CD4-positive, alpha-beta T cell treated with Interleukin-4 for 4 hours (primary cell): ENCODE results near the gene SLC22A12.

Experiments used
- DNase-seq: peaks from one replicate; pipeline ENCODE4 v3.0.0-alpha.2; 2020

SLC22A12 gene

DNA sequence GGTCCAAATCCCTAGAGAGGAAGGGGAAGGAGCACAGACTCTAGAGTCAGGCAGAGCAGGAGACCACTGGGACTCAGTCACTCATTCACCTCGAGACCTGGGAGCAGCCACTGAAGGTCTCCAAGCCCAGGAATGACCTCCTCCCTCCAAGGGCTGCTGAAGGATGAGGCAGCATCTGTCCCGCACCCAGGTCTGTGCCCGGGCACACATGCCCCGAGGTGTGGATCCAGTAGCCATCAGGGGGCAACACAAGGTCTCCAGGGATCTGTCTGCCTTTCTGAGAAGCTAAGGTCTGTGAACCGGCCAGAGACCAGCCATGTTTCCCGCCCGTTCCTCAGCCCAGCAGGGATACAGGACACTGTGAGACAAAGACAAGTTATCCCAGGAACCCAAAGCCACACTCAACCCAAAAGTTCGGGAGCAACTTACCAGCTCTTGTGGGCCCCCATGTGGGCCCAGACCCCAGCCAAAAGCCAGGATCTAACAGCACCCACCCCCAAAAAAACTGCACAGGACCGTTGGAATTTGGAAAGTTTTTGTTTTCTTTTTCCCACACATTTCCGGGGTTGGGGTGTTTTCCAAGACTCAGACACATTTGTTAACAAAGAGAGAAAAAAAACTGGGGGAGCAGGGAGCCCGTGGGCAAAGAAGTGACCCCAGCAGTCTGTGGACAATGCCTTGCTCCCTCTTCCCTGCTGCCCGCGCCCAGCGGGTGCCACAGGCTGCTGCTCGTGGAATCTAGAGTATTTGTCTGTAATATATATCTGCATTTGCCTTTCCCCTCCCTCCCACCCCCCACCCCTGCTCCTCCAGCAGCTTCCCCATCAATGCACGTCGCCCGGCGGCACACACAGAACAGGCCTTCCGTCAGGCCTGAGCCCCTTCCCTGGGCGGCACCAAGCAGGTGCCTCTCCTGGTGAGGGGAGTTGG, 14.9 kb downstream of the SLC22A12 start:
- no peak for DNase-seq

DNA sequence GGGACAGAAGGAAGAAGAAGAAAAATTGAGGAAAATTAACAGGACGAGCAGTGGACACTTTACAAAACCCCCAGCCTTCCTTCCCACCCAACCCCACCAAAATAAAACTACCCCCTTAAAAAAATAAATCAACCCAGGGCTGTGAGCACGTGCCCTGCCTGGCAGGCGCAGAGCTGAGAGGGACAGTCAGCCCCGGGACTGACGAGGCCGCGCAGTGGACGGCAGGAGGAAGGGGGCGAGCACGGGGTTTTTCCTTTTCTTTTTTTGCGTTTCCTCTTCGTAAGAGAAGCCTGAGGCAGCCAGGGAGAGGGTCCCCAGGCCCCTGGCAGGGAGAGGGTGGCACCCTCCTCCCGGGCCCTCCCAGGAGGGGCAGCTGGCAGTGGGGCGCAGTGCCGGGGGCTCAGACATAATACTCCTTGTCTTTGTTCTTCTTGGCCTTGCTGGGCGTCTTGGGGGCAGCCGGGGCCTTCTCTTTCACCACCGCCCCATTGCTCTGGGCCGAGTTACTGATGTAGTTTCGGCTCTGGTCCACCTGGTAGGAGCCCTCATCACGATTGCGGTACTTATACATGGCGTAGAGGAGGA, 15.9 kb downstream of the SLC22A12 start:
- no peak for DNase-seq

DNA sequence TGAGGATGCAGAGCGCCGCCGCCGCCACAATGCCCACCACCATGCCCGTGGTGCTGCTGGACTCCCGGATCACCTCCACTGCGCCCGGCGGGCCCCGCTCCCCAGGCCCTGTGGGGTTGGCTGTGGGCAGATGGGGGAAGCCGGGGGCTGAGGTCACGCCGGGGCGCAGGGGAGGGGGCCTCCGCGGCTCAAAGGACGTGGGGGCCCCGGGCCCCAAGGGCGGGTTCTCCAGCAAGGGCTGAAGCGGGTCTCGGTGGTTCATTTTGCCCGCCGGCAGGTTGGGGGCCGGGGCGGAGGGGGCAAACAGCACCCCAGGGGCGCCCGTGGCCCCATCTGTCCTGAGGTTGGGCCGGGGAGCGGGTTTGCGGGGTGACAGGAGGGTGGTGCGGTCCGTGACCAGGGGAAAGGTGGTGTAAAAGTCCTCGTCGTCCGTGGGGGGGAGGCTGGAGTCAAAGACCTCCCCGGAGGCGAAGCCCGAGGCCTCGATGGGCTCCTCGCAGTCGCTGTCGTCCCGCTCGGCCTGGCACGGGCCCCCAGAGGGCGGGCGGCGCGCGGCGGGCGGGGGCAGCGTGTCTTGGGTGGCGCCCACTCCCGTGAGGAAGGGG, 16.5 kb downstream of the SLC22A12 start:
- DNase-seq, result no peak

DNA sequence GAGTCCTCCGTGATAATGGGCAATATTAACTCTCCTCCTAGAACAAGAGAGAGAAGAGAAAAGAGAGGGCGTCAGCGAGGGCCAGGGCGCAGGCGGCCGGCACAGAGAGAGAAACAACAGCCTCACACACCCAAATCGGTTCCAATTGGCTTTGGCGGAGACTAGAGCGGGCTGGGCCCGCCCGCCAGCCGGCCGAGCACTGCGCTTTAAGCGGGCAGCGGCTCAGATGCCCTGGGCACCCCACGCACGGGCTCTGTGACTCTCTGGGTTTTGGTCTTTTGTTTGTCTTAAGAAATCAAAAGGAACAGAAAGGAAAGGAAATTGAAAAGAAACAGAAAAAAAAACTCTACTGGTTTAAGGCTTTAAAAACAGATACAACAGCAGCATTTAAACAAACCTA, 17.0 kb downstream of the SLC22A12 start:
- DNase-seq, result no peak

DNA sequence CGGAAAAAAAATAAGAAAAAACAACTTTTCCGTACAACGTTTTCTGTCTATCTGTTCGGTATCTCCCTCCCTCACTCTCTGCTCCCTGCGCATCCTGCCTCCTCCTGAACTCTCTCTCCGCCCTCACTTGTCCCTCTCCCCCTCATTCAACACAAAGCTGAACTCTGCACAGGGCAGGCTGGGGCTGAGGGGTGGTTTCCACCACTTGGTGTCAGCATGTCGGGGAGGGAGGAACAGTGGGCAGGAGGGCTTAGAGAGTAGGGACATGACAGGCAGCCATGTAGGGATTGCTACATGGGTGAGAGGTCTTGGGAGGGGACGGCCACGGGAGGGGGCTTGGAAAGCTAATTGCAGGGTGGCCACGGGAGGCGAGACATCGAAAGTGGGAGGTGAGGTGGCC, 17.6 kb downstream of the SLC22A12 start:
- no peak for DNase-seq

DNA sequence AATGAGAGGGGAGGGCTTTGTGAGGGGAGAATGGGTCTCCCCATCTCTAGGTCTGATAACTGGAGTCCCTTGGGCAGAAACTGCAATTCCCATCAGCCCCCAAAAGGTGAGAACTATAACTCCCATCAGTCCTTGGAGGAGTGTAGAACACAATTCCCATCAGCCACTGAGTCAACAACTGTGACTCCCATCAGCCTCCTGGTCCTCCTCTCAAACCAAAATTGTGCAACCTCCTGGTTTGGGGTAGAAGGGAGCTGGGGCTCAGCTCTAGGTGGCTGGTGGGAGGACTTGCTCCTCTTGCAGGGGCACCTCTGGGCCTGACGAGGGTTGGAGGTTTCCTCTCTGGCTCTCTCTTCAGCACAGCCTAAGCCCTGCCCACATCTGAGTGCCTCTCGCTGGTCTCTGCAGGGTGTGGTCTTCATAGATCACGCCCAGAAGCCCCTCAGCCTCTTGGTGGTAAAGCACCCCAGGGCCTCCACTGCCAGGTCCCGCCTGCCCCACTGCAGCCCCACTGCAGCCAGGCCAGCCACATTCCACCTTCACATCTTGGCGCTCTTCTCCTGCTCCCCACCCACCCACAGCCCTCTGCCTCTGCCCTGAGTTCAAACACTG, 18.5 kb downstream of the SLC22A12 start:
- no peak for DNase-seq

DNA sequence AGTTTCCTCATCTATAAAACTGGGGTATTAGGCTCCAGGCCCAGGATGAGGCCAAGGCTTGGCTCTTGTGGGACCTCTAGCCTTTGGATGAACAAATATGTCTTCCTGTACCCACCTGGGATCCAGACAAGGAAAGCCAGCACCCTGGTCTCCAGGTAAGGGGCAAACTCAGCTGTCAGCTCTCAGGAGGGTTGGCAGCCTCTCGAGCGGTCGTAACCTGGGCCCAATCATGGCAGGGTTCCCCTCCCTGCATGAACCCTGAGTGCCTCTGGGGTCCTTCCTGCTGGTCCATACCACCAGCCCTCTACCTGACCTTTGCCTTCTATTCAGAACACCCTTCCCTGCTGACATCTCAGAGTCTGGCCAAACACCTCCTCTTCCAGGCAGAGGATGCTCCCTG, 19.6 kb downstream of the SLC22A12 start:
- DNase-seq, result no peak

DNA sequence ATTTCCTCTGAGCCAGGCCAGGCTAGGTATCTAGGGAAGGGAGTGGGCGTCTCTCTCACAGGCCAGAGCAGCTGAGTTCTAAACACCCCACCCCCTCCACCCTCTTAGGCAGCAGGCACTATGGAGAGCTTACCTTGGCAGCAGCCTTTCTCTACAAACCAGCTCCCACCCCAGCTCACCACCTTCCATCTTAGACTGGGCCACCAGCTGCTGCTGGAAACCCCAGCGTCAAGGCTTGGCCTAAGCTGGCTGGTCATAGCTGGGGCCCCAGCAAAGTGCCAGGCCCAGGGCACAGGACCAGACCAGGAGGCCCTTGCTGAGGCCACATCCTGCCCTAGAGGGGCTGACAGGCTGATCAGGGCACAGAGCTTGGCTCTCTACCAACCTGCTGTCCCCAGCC, 20.2 kb downstream of the SLC22A12 start:
- DNase-seq, result no peak

DNA sequence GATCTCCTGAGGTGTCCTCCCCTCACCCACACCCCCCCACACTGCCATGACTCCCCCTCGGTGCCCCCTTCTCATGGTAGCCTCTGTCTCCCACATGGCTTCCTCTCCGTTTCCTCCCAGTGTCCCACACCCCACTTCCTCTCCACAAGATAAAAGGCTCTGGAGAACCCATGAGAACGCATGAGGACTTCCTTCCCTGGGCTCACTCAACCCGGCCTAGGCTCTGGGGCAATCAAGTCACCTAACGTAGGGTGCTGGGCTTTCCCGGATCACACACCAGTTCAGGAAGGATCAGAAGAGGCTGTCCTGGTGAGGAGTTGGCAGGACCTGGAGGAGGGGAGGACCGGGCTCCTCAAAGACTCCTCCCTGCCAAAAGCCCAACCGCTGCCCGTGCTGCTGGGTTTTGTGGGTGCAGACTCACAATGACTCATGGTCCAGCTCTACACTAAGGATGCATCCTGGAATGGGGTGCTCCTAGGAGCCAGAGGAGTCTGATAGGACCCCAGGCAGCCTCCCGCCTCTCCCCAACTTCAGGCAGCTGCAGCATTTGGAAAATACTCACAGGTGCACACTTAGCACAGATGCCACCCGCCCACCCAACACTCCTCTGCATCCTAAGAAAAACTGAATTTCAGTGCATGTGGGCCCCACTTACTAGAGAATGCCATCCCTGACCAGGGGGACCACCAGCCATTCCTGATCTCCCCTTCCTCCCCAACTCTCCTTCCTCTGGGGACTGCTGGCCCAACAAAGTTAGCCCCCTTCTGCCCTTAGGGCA, 21.0 kb downstream of the SLC22A12 start:
- DNase-seq, result no peak

DNA sequence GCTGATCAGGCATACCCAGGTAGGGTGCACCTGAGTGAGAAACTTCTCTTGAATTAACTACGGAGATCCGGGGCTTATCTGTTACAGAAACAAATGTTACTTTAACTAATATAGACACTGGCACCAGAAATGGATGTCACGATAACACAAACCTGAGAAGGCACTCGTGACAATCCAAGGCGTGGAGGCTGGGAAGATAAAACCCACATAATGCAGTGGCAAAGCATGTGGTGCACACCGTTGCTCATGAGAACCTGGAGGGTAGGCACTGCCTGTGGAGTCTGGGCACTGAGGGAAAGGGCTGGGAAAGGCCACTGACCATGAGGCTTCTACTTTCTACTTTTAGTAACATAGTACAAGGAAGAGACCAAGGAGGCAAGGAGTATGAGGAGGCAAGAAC, 22.6 kb downstream of the SLC22A12 start:
- DNase-seq, result no peak

DNA sequence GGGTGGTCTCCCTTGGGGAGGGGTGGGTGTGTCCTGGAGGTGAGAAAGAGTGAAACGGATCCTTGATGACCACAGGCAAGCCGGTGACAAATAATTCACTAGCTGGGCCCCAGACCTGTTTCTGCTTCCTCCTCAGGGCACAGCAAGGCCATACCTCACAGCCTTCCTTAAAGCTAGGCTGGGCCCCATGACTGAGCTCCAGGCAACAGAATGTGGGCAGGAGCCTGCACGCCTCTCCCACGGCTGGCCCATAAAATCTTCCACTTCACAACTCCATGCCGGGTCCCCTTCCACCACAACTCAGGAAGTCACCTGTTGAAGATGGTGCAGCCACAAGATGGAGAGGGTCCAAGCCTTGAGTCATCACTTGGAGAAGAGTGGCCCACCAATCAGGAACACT, 23.9 kb downstream of the SLC22A12 start:
- no peak for DNase-seq

DNA sequence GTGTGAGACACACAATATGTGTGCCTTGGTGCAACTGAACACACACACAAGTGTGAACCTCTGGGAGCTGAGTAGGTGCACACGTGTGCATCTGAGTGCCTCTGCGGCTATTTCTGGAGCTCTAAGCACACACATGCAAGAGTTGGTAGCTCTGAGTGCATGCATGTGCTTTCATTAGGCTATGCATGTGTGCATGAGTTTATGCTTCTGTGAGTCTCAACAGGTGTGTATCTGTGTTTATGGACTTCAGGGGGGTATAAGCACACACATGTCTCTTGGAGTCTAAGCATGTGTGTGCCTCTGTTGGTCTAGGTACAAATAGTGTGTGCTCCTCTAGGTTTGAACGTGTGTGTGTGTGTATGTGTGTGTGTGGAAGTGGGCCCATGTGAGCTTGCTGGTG, 25.8 kb downstream of the SLC22A12 start:
- DNase-seq, result no peak

DNA sequence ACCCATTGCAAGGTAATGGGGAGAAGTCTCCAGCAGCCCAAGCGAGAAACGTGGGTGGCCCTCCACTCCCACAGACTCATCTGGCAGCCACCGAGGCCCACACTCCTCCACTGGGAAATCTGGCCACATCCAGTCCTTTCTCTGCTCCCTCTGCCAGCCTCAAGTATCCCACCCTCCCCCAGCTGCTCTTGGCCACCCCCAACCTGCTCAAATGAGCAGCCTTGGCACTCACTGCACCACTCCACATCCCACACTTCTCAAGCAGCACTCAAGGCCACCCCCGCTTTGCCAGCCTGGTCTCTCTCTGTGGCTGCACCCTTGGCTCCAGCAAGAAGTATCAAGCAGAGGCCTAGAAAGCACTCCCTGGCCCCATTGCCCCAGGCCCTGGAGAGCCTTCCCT, 28.2 kb downstream of the SLC22A12 start:
- no peak for DNase-seq

DNA sequence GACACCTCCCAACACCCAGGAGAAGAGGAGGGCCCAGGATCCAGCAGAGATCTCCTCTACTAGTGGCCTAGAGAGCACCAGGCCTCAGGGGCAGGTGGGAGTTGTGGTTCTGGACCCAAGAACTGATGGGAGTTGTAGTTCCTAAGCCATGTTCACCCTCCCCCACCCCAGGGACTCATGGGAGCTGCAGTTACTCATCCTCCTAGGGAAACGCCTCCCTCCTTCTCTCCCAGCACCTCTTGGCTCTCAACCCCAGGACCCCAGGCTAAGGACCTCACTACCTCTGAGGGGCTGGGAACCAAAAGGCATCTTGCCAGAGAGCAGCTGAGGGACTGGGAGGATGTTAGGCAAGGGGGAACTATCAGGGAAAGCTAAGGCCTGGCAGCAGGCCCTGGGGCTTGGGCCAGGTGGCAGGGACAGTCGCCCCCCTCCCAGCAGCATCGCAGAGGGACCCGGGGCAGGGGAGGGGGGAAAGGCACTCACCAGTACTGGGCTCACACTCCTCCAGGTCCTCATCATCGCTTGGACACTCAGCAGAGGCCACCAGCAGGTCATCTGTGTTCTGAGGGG, 28.9 kb downstream of the SLC22A12 start:
- DNase-seq, result no peak

DNA sequence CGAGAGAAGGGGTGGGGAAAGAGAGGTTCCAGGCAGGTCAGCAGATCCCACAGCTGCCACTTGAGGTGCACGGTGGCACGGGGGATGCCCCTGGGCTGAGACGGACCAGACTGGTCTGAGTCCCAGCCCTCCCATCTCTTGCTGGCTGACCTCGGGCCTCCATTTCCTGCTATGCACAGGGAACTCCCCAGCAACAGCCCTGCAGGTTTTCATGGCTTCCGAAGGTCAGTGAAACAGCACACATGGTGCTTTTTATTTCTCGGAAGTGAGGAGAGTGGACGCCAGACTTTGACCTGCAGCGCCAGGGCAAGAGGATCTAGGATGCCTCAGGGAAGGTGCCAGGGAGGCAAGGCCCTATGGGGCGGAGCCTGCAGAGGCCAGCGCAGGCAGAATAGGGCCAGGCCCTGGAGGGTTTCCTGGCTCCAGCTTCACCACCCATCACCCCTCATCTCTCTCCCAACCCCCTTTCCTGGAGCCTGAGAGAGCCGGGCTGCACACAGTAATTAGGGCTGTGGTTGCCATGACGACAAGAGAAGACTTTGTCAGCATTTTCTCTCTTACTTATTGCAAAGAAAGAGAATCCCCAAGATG, 29.5 kb downstream of the SLC22A12 start:
- no peak for DNase-seq

DNA sequence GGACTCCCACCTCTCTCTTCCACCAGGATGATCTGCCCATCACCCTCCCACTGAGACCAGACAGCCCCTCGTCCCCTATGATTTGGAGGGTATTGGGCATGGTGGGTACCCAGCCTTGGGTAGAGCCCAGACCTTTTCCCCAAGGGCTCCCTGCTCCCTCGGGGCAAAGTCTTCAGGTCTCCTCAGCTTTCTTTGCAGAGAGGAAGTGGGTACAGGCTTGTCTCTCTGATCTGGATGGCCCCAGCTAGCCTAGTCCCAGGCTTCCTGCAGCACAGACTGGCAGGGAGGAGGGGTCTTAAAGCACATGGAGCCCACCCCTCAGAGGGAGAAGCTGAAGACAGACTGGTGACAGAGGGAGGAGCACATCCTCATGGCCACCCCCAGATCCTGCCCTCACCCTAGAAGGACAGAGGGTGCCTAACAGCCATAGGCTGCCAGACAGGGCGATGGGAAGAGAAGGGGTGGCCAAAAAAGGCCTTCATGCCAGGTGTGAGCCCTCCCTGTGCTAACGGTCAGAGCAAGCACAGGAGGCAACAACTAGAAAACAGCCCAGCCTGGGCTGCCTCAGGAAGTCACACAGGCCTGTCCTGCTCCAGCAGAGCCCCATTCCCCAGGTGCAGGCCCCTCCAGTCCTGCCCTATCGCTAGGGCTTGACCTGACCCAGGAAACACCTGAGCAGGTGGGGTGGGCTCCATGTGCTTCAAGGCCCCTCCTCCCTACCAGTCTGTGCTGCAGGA, 30.4 kb downstream of the SLC22A12 start:
- no peak for DNase-seq

DNA sequence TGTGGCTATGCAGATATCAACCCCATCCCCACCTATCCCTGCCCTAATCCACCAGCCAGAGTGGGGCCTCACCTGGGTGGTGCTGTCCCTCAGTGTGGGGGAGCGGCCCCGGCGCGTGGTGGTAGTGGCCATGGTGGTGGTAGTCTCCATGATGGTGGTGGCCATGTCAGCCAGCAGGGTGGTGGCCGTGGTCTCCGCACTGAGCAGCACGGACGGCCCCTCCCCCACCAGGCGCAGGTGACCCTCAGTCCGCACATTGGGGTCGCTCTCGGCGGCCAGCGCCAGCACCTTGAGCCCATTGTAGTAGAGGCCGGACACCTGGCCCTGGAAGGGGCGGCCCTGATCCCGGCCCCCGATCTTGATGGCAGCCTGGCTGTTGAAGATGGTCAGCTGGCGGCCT, 31.7 kb downstream of the SLC22A12 start:
- no peak for DNase-seq

DNA sequence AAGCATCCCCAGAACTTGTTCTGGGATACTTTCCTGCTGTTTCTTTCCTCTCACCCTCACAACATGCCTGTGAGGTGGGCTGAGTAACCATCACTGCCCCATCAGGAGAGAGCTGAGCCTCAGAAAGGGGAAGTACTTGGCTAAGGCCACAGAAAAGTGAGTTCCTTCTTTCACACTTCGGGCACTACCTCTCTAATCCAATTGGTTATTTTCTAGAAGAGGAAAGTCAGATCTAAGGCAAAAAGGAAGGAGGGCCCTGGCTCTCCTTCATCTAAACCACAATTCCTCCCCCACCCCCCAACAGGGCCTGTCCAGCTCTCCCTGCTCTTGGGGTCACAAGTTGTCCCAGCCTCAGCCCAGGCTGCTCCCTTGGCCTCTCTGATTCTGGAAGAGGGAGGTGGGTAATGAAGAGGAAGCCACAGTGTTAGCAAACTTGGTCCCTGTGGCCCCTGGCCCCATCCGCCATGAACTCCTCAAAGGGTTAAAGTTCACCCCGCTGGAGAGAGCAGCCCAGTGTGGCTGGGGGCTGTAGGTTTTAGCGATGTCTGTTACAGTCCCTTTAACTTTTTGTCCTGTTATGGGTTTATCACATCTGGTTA, 34.0 kb downstream of the SLC22A12 start:
- no peak for DNase-seq

DNA sequence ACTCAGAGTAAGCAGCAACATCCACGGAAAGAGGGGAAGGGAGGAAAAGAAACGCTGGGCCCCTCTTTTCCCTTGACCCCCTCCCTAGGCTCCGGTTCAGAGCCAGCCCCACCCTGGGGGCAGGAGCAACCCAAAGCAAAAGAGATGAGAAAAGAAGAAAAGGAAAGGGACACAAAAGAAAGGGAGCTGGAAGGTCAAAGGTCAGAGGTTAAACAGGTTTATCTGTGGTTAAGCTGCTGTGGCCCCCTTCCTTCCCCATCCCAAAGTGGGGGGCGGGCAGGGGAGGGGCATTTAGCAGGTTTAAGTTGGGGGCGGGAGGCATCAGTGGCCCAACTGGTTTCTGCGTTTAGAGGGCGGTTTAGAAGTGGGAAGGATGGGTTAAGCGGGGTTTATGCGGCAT, 35.6 kb downstream of the SLC22A12 start:
- no peak for DNase-seq

DNA sequence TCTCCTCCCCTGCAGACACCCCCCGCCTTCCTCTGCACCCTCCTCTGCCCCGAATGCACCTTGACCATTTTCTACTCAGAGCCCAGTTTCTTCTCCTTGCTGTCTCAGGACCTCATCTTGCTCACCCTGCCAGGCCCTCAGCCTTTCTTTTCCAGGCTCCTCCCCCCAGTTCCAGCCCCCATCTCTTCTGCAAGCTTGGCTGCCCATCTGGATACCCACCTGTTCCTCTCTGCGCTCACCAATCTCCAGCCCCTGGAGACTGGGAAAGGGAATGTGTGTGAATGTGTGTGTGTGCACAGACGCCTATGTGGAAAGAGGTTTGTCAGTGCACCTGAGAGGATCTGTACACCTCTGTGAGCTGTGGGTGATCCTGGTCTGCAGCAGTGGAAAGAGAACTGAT, 36.4 kb downstream of the SLC22A12 start:
- DNase-seq, result no peak

DNA sequence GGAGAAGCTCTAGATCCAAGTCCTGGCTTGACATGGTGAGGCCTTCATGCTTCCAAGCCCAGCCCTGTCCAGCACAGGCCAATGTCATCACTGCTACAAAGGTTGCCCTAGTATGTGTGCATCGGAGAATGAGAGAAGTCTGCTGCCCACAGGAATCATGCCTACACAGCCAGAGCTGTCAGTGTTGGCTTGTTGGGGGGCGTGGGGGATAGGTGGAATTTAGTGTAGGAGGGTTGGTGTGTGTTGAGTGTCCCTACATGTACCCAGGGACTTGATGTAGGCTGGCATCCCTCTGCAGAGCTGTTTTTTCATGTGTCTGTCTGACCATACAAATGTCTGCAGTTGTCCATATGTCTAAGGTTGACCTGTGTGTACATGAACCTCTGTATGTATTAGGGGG, 37.6 kb downstream of the SLC22A12 start:
- no peak for DNase-seq
